PC-9 (cell line): ENCODE measurements around the gene DCAF12.

ENCODE experiments used
- CTCF ChIP-seq: fragments of 200-600 bp; sonication (generic); conservative IDR thresholded peaks from 2 replicates; pipeline ENCODE4 v1.6.1; 2017; ENCODE audit warnings: mixed run types, antibody characterized with exemption, mild to moderate bottlenecking, moderate library complexity
- EZH2 ChIP-seq: fragments of 200-600 bp; sonication (generic); IDR thresholded peaks from 2 replicates; pipeline ENCODE4 v1.8.0; 2017; ENCODE audit warnings: antibody characterized with exemption, low read depth

- no peak for TF ChIP-seq CTCF
- no peak for TF ChIP-seq EZH2
These were observed 41.9 kb downstream of the DCAF12 start for GRCh38 chr9:34084562-34084961.
